ENCODE measurements around the gene SV2C.

DNA sequence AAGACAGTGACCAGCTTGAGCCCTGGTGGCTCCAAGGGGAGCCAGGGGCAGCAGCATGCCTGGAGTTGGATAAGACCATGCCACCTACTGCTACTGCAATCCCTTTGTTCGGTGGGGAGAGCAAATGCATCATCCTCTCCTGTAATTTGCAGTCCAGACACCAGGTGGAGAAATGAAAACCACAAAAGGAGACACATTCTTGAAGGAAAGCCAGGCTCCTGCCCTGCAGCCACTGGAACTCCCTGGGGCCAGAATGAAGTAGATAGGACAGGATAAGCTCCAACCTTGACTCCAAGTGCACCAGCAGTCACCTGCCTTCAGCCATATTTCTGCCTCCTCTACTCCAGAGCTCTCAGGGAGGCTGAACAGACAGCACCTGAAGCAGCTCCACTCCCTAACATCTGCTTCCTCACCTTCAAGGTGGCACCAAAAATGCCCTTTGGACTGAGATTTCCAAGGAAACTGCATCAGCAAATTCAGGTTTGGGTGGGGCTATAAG is 254.8 kb downstream of the SV2C start:
- TF ChIP-seq, protein P1, sequence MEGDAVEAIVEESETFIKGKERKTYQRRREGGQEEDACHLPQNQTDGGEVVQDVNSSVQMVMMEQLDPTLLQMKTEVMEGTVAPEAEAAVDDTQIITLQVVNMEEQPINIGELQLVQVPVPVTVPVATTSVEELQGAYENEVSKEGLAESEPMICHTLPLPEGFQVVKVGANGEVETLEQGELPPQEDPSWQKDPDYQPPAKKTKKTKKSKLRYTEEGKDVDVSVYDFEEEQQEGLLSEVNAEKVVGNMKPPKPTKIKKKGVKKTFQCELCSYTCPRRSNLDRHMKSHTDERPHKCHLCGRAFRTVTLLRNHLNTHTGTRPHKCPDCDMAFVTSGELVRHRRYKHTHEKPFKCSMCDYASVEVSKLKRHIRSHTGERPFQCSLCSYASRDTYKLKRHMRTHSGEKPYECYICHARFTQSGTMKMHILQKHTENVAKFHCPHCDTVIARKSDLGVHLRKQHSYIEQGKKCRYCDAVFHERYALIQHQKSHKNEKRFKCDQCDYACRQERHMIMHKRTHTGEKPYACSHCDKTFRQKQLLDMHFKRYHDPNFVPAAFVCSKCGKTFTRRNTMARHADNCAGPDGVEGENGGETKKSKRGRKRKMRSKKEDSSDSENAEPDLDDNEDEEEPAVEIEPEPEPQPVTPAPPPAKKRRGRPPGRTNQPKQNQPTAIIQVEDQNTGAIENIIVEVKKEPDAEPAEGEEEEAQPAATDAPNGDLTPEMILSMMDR (IDR thresholded peaks at IDR 0.05): peak in 5 of 6 experiments; percentile 36 to 76 (median 64)
- TF ChIP-seq POLR2A (IDR thresholded peaks at IDR 0.05): no peak
